Fibroblast of lung (primary cell): ENCODE results near the gene NCOA4. TPM values are rescaled to one million over a fixed set of nuclear protein-coding genes. Genes with fewer than 3 reads are reported as not detected.

Source experiments
- DNase-seq, 2 donors: peaks; one replicate each; pipeline versions ENCODE4 v3.0.0 to v3.0.0-alpha.2; 2010; ENCODE audit warnings: low read depth in 2 of 2
- H2AFZ ChIP-seq: 2 replicates; pipeline ENCODE4 v1.5.1; 2012; ENCODE audit warnings: low read length, control low read depth, inconsistent platforms
- H3K27ac ChIP-seq: 2 replicates; pipeline ENCODE4 v1.5.1; 2011; ENCODE audit warnings: low read length, control low read depth; ENCODE audit not compliant: insufficient read depth
- H3K27me3 ChIP-seq: 2 replicates; pipeline ENCODE4 v1.5.1; 2011; ENCODE audit warnings: mild to moderate bottlenecking, low read length; ENCODE audit not compliant: control insufficient read depth, insufficient read depth
- H3K36me3 ChIP-seq: 2 replicates; pipeline ENCODE4 v1.5.1; 2011; ENCODE audit warnings: low read length; ENCODE audit not compliant: control insufficient read depth, insufficient read depth
- H3K4me1 ChIP-seq: 2 replicates; pipeline ENCODE4 v1.5.1; 2011; ENCODE audit warnings: low read length; ENCODE audit not compliant: control insufficient read depth, insufficient read depth; ENCODE audit errors: extremely low read depth
- H3K4me2 ChIP-seq: 2 replicates; pipeline ENCODE4 v1.5.1; 2011; ENCODE audit warnings: low read length, control low read depth; ENCODE audit not compliant: insufficient read depth; ENCODE audit errors: extremely low read depth
- H3K4me3 ChIP-seq, 4 experiments: fragments of 200-600 bp in 1 of 4; sonication (generic) in 1 of 4; replicated peaks in 1 of 4; 2 replicates each; pipeline ENCODE4 v1.5.1; 2011 to 2016; ENCODE audit warnings: low read length in 4 of 4, low read depth in 3 of 4, mild to moderate bottlenecking in 3 of 4, control low read depth in 2 of 4, inconsistent platforms in 1 of 4, mixed read lengths in 1 of 4; ENCODE audit not compliant: insufficient read depth in 1 of 4; ENCODE audit errors: control extremely low read depth in 1 of 4
- H3K79me2 ChIP-seq: 2 replicates; pipeline ENCODE4 v1.5.1; 2012; ENCODE audit warnings: mild to moderate bottlenecking, low read length, inconsistent platforms; ENCODE audit not compliant: control insufficient read depth, insufficient read depth
- H3K9ac ChIP-seq: 2 replicates; pipeline ENCODE4 v1.5.1; 2011; ENCODE audit warnings: mild to moderate bottlenecking, low read length, control low read depth; ENCODE audit not compliant: insufficient read depth
- H3K9me3 ChIP-seq: 2 replicates; pipeline ENCODE4 v1.5.1; 2012; ENCODE audit warnings: low read depth, low read length; ENCODE audit not compliant: control insufficient read depth, insufficient read depth
- H4K20me1 ChIP-seq: 2 replicates; pipeline ENCODE4 v1.5.1; 2011; ENCODE audit warnings: low read length; ENCODE audit not compliant: control insufficient read depth, insufficient read depth; ENCODE audit errors: extremely low read depth
- CTCF ChIP-seq, 2 donors: IDR thresholded peaks in 1 of 2; conservative IDR thresholded peaks in 1 of 2; 1 replicate in 1 of 2; 2 replicates in 1 of 2; pipeline ENCODE4 v1.5.1; 2011 to 2012; ENCODE audit warnings: low read length in 2 of 2, control low read depth in 1 of 2, inconsistent platforms in 1 of 2, low read depth in 1 of 2, mild to moderate bottlenecking in 1 of 2
- EZH2 ChIP-seq: IDR thresholded peaks from 2 replicates; pipeline ENCODE4 v1.5.1; 2012; ENCODE audit warnings: low read length, control low read depth, mild to moderate bottlenecking; ENCODE audit errors: missing control alignments
- polyA plus RNA-seq, 2 donors: library from polyadenylated mRNA; depleted of rRNA in 1 of 2; stranded (reverse) in 1 of 2; unstranded in 1 of 2; fragments of >200 nt; gene quantifications; 2 replicates each; pipeline ENCODE4 v1.2.1, GENCODE V29; 2011 to 2012; ENCODE audit warnings: missing spikeins in 1 of 2
- total RNA-seq: library from RNA; depleted of rRNA; stranded (reverse); fragments of >200 nt; gene quantifications from 2 replicates; pipeline ENCODE4 v1.2.1, GENCODE V29; 2014

The NCOA4 gene
- total and polyA plus RNA-seq, 2 donors (not counting 1 experiment from before 2014, with no cell fraction given) = 140 to 175 TPM

GRCh38 chr10:46012746-46013145, 17.7 kb downstream of the NCOA4 start:
- Histone ChIP-seq H3K4me1 (peaks cover 6% of the 10 kb centered on the region), H3K27ac (no peak overlapping the region), H3K4me2 (no peak overlapping the region), H4K20me1 (no peaks in the 10 kb centered on the region), H3K9ac (no peak overlapping the region), H3K36me3 (peaks cover 14% of the 10 kb centered on the region), H2AFZ (no peak overlapping the region), H3K9me3 (no peaks in the 10 kb centered on the region), H3K79me2 (peaks cover 26% of the 10 kb centered on the region), H3K4me3 (no peak overlapping the region), H3K27me3 (no peaks in the 10 kb centered on the region)
- DNase-seq = no peak
- TF ChIP-seq EZH2 = no peak
- TF ChIP-seq CTCF (conservative IDR thresholded peaks at IDR 0.05 in 1 of 2, IDR thresholded peaks at IDR 0.05 in 1 of 2; ENCODE audit: low read depth in 1 of 2, low read length in 2 of 2) = no peak

- DNase-seq = peak; percentile 63 to 83
- peaks cover 10% of the 10 kb centered on the region for H3K36me3 ChIP-seq
- peaks cover 2% of the 10 kb centered on the region for H3K79me2 ChIP-seq
- H3K27me3 ChIP-seq = no peaks in the 10 kb centered on the region
- H3K4me1 ChIP-seq = no peaks in the 10 kb centered on the region
- H4K20me1 ChIP-seq = no peaks in the 10 kb centered on the region
- H3K9me3 ChIP-seq = no peaks in the 10 kb centered on the region
- peak overlapping the region; percentile 9 for H3K27ac ChIP-seq
- H3K9ac ChIP-seq = no peak overlapping the region
- H2AFZ ChIP-seq = no peak overlapping the region
- no peak overlapping the region for H3K4me2 ChIP-seq
- no peak overlapping the region for H3K4me3 ChIP-seq
- no peak for TF ChIP-seq CTCF (conservative IDR thresholded peaks at IDR 0.05 in 1 of 2, IDR thresholded peaks at IDR 0.05 in 1 of 2; ENCODE audit: low read depth in 1 of 2, low read length in 2 of 2)
- TF ChIP-seq EZH2 = no peak
Observed at GRCh38 chr10:46006219-46006618, 24.2 kb downstream of the NCOA4 start.

GRCh38 chr10:46005383-46005782, 25.0 kb downstream of the NCOA4 start:
- Histone ChIP-seq H3K9ac (no peak overlapping the region), H3K4me3 (no peak overlapping the region), H3K9me3 (no peaks in the 10 kb centered on the region), H4K20me1 (no peaks in the 10 kb centered on the region), H3K36me3 (peaks cover 7% of the 10 kb centered on the region), H3K27ac (peak overlapping the region; percentile 9), H3K79me2 (peaks cover 2% of the 10 kb centered on the region), H3K4me2 (no peak overlapping the region), H2AFZ (no peak overlapping the region), H3K4me1 (no peaks in the 10 kb centered on the region), H3K27me3 (no peaks in the 10 kb centered on the region)
- DNase-seq = no peak
- no peak for TF ChIP-seq CTCF (conservative IDR thresholded peaks at IDR 0.05 in 1 of 2, IDR thresholded peaks at IDR 0.05 in 1 of 2; ENCODE audit: low read depth in 1 of 2, low read length in 2 of 2)
- no peak for TF ChIP-seq EZH2
